T-helper 1 cell treated with Interleukin-12 subunit alpha and Interleukin-12 subunit beta and Interleukin-4 antibody, amounts not matched to agents 30 ng/mL and 1 ng/mL, for 36 hours (primary cell): ENCODE measurements around the gene GNL2. TPM values are rescaled to one million over a fixed set of nuclear protein-coding genes. Genes with fewer than 3 reads are reported as not detected.
"Not testable (repeated sequence)": the region's sequence is repeated elsewhere in the genome, so short reads cannot be mapped to it uniquely, and the experiment has no call there.

Experiments
- intact Hi-C: fragments of 100-400 bp; cut with micrococcal nuclease; formaldehyde crosslinking; loops from one replicate; pipeline ENCODE4 v1.15.1; 2024
- total RNA-seq: library from RNA; stranded (reverse); gene quantifications from 2 replicates; pipeline ENCODE4 v1.2.3, GENCODE V29; 2022

Gene GNL2
- total RNA-seq, 1 donor from 2014 or later: 70.7 TPM

DNA sequence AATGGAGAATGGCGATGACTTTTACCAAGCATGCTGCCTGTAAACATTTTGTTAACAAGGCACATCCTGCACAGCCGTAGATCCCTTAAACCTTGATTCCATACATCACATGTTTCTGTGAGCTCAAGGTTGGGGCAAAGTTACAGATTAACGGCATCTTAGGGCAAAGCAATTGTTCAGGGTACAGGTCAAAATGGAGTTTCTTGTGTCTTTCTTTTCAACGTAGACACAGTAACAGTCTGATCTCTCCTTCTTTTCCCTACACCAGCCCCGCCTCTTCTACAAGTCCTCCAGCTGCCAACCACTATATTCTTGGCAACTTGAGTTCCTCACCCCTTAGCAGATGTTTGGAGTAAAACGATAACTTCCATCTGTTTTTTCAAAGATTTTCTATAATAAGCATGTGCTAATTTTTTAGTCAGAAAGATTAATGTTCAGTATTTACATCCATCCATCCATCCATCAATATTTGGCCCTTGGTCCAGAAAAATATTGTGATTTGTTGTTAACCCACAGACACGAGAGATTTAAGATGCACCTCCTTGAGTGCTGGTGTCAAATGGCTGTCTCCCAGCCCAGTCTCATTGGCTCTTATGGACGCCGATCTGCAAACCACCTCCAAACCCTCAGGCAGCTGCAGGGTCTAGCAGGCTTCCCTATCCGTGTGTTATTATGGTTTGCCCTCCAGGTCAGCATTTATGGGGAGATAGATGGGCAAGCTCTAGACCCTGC, 35.2 kb downstream of the GNL2 start:
- intact Hi-C loops: loop anchor here (1.0 kb wide), 1 partner anchor 122 kb away; no protein-coding TSS in a partner anchor

DNA sequence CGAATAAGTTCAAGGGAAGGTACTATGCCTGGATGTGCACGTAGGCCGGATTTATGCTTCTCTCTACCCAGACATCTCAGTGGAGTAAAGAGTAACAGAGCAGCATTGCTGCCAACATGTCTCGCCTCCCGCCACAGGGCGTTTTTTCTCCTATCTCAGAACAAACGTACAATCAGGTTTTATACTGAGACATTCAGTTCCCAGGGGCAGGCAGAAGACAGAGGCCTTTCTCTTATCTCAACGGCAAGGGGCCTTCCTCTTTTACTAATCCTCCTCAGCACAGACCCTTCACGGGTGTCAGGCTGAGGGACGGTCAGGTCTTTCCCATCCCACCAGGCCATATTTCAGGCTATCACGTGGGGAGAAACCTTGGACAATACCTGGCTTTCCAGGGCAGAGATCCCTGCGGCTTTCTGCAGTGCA, 35.8 kb downstream of the GNL2 start:
- intact Hi-C loops: not testable (repeated sequence)

DNA sequence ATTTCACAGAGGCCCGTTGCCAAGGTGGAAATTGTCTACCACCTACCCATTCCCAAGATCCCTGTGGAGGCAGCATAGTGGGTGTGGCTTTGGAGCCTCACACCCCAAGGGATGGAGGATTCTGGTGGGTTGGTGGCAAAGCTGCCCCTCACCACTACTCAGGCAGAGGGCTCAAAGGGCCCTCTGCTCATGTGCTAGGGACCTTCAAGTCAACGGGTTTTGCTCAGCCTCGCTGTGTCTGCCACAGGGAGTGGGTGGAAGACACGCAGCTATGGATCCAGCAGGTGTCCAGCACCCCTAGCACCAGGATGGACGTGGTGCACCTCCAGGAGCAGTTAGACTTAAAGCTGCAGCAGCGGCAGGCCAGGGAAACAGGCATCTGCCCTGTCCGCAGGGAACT, 36.7 kb downstream of the GNL2 start:
- intact Hi-C loops: no loop called here

DNA sequence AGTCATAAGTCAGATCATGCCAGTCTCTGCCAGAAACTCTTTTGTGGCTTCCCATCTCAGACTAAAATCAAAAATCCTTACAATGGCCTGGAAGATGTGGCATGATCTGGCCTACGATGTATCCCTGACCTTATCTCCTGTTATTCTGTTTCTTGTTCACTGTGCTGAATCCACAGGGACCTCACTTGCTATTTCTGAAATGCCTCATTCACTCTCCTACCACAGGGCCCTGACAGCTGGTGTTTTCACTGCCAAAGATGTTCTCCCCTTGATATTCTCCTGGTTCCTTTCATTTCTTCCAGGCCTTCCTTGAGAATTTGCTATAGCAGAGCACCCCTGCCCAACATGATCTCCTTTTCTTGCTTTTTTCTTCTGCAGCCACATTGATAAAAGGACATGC, 37.3 kb downstream of the GNL2 start:
- intact Hi-C loops: no loop called here

DNA sequence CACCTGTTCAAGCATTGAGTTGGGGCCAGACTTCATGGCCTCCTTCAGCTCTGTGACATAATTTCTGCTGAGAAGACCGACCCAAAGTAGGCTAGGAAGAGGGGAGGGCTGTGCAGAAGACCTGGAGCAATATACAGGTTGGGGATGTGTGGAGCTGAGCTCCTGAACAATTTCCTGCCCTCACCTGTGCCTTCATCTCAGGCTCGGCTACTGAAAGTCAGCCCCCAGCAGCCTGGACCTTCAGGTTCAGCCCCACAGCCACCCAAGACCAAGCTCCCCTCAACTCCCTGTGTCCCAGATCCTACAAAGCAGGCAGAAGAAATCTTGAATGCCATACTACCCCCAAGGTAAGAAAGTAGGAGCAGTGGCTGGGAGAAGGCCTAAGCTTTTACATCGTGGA, 38.3 kb downstream of the GNL2 start:
- intact Hi-C loops: no loop called here

DNA sequence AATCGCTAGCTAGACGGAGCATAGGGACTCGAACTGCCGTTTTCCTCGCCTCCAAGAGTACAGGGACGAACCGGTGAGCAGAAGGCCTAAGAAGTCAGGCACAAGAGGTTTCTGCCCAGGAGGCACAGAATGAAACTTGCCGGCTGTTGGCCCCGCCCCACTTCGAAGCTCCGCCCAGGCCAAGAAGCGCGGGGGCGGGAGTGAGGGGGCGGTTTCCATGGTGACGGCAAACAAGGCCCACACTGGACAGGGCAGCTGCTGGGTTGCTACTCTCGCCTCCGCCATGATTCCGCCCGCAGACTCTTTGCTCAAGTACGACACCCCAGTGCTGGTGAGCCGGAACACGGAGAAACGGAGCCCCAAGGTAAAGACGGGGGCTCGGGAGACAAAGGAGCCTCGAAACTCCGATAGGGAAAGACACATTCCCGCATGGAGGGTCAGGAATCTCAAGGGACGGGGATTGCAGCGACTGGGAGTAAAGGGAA, 39.0 kb downstream of the GNL2 start, which contains the start of gene DNALI1:
DNALI1 (plus strand) TSS at position 229 of the 485 bp plus-strand sequence; CDS start at position 284, 55 bp downstream.
- intact Hi-C loops: no loop called here

DNA sequence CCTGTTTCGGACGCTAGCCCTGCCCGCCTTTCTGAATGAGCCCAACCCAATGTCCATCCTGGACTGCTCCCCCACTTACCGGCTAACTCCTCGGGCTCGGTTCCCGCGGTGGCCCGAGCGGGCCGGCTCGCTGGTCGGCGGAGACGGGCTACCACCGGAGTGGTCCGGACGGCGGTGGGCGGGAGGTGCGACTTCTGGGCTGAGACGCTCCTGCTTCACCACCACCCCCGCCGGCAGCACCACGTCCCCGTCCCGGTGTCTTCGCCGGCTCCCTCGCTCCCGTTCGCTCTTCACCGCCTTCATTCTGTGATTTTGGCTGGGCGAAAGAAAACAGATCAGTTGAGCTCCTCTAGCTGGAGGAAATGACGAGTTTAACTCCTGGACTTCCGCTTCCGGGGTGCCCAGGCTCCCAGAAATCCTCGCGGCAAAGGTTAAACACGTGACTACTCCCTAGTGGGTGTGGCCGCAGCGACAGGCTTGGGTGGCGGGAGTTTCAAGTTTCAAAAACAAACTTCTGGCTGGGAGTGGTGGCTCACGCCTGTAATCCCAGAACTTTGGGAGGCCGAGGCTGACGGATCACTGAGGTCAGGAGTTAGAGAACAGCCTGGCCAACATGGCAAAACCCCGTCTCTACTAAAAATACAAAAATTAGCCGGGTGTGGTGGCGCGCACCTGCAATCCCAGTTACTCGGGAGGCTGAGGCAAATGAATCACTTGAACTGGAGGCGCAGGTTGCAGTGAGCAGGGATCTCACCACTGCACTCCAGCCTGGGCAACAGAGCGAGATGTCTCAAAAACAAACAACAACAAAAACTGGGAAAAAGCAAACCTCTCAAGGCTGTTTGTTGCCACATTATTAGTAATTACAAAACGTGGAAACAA, 41.6 kb downstream of the GNL2 start, which contains the start of gene SNIP1:
SNIP1 (minus strand) TSS at position 367 of the 882 bp plus-strand sequence; CDS start at position 303, 64 bp downstream.
- intact Hi-C loops: loop anchor here (1.0 to 5.0 kb wide), 9 partner anchors 17 to 435 kb away; partner anchors contain the start of genes C1orf122, CDCA8, GNL2 and MEAF6

DNA sequence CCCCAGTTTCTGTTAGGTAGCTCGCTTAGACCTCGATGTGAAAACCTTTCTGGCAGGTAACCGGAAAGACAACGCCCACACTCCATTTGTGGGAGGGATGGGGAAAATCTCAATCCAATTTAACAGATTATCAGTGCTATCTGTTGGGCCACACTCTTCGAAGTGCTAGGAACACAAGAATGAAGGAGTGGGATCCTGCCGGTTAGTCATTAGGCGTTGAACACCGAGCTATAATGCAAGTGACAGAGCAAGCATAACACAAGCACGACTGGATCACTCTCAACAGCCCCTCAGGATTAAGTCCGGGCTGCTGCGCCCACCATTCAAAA, 42.2 kb downstream of the GNL2 start:
- intact Hi-C loops: loop anchor here (5.0 kb wide), 1 partner anchor 101 kb away; no protein-coding TSS in a partner anchor

DNA sequence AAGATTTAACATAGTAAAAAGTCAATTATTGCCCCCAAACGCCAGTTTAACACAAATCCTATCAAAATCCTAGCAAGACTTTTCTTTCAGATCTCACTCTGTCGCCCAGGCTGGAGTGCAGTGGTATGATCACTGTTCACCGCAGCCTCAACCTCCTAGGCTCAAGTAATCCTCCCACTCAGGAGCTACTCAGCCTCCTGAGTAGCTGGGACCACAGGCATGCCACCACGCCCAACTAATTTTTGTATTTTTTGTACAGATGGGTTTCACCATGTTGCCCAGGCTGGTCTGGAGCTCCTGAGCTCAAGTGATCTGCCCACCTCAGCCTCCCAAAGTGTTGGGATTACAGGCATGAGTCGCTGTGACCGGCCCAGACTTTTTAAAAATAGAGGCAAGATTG, 46.4 kb downstream of the GNL2 start:
- intact Hi-C loops: no loop called here

DNA sequence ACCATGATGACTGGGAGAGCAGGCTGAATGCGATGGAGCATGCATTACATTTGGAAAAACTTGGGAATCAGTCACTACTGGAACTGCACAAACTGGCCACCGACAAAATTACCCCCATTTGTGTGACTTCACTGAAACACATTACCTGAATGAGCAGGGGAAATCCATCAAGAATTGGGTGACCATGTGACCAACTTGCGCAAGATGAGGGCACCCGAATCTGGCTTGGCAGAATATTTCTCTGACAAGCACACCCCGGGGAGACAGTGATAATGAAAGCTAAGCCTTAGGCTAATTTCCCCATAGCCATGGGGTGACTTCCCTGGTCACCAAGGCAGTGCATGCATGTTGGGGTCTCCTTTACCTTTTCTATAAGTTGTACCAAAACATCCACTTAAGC, 50.7 kb downstream of the GNL2 start:
- intact Hi-C loops: no loop called here

DNA sequence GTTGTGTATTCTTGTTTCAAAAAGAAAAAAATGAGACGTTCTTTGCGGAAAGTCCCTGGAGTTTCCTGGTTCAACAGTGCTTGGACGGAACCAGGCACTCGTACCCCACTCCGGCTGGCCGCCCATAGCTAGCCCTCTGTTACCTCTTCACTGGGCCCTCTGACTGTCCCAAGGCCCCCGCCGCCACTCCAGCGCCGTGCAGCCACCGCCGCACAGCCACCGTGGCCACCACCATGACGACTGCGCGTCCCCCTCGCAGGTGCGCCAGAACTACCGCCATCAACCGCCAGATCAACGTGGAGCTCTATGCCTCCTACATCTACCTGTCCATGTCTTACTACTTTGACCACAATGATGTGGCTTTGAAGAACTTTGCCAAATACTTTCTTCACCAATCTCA, 51.2 kb downstream of the GNL2 start:
- intact Hi-C loops: no loop called here

DNA sequence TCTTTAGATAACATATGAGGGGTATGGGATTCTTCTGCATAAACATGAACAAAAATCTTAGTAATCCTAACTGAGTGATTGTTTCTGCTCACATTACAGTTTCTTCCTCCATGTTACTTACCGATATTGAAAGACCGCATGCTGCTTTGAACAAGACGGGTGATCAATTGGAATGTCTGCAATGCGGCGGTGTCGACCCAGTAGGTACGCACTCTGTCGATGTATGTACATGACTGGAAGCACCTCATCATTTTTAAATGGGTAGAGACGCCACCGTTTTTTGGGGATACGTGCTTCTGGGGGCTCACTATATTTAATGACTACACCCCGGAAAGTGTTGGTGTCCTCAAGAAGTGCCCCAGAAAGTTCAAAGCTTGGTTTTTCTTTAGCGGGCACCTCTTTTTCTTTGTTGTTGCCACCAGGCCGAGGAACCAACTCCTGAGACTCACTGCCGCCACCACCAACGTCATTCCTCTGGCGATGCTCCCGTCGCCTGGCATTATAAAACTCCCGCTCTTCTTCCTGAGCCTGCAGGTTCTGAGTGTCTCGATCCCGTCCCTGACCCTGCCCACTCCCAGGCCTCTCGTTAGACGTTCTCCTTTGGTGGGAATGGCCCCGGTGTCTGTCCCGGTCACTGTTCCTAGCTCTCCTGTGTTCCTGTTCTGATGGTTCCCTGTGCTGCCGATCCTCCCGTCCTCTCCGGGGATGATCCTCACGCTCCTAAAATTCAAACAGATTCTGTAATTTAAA, 55.5 kb downstream of the GNL2 start:
- intact Hi-C loops: no loop called here

DNA sequence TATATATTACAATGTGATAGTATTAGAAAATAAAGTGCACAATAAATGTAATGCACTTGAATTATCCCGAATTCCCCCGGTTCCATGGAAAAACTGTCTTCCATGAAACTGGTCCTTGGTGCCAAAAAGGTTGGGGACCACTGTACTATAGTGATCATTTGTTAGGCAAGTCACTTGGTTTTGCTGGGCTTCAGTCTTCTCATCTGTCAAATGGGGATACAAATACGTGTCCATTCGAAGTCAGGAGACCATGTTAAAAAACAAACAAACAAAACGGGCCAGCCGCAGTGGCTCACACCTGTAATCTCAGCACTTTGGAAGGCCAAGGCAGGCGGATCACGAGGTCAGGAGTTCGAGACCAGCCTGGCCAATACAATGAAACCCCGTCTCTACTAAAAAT, 56.6 kb downstream of the GNL2 start:
- intact Hi-C loops: not testable (repeated sequence)

DNA sequence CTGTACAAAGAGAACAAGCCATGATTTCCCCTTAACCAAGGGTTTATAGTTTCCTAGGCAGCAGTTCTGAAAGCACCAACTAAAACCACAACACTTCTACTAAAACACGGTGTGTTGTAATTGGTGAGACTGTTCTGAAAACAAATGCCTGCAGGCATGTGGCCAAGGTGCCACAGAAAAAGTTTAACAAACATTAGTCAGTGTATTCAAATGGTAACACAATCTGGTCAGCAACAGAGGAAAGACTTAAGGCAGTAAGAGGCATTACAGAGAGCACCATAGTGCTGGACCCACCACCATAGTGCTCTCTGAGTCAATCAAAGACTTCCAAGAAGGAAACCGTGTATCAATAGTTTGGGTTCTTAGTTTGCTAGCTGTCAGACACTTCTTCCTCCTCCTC, 58.4 kb downstream of the GNL2 start:
- intact Hi-C loops: no loop called here

DNA sequence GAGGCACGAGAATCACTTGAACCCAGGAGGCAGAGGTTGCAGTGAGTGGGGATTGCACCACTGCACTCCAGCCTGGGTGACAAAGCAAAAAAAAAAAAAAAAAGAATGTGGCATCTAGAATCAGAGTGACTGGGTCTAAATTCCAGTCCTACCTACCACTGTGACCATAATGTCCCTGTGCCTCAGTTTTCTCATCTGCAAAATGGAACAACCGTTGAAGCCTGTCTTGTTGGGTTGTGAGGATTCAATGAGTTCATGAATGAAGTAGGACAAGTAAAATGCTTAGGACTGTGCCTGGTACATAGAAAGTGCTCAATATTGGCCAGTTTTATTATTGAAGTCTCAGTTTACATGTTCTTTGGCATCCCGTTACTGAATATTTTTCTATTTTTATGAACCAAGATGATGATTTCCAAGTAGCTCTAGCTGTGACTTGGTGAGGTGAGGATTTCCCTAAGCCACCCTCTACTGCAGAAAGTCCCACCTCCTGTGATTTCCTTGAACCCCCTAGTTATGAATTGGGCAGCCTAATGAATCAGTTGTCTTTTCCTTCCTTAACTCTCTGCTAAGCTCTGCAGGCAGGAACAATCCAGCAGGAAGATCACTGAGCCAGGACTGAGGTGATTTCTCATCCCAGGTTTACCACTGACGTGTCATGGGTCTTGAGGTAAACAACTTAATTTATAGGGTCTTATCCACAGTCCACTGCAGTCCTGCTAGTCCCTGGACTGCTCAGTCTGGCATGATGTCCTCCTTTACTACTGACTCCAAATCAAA, 62.2 kb downstream of the GNL2 start:
- intact Hi-C loops: no loop called here

DNA sequence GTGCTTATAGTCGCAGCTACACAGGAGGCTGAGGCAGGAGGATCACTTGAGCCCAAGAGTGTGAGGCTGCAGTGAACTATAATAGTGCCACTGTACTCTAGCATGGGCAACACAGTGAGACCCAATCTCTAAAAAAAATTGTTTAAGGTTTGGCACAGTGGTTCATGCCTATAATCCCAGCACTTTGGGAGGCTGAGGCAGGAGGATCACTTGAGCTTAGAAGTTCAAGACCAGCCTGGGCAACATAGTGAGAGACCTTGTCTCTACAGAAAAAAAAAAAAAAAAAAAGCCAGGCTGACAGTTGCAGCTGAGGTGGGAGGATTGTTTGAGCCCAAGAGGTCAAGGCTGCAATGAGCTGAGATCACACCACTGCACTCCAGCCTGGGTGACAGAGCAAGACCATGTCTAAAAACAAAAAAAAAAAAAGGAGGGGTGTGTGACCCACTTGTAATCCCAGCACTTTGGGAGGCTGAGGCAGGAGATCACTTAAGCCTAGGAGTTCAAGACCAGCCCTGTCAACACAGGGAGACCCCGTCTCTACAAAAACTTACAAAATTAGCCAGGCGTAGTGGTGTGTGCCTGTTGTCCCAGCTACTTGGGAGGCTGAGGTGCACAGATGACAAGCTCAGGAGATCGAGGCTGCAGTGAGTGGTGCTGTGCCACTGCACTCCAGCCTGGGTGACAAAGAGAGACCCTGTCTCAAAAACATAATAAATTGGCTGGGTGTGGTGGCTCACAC, 63.1 kb downstream of the GNL2 start:
- intact Hi-C loops: not testable (repeated sequence)

DNA sequence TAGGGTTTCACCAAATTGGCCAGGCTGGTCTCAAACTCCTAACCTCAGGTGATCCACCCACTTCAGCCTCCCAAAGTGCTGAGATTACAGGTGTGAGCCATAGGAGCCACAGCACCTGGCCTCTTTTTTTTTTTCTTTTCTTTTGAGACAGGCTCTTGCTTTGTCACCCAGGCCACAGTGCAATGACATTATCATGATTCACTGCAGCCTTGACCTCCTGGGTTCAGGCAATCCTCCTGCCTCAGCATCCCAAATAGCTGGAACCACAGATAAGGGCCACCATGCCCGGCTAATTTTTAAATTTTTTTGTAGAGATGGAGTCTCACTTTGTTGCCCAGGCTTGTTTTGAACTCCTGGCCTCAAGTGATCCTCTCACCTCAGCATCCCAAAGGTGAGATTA, 65.8 kb downstream of the GNL2 start:
- intact Hi-C loops: not testable (repeated sequence)

DNA sequence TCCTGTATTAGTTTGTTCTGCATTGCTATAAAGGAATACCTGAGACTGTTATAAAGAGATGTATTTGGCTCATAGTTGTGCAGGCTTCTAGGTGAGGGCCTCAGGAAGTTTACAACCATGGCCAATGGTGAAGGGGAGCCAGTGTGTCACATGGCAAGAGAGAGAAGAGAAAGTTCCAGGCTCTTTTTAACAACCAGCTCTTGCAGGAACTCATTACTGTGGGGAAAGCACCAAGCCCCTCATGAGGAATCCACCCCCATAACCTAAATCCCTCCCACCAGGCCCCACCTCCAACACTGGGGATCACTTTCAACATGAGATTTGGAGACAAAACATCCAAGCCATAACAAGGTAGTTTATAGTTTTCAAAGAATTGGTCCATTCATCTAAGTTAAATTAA, 76.1 kb downstream of the GNL2 start:
- intact Hi-C loops: no loop called here

DNA sequence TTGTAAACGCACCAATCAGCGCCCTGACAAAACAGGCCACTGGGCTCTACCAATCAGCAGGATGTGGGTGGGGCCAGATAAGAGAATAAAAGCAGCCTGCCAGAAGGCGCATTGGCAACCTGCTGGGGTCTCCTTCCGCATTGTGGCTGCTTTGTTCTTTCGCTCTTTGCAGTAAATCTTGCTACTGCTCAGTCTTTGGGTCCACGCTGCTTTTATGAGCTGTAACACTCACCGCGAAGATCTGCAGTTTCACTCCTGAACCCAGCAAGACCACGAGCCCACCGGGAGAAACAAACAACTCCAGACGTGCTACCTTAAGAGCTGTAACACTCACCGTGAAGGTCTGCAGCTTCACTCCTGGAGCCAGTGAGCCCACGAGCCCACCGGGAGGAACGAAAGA, 76.8 kb downstream of the GNL2 start:
- intact Hi-C loops: not testable (repeated sequence)

DNA sequence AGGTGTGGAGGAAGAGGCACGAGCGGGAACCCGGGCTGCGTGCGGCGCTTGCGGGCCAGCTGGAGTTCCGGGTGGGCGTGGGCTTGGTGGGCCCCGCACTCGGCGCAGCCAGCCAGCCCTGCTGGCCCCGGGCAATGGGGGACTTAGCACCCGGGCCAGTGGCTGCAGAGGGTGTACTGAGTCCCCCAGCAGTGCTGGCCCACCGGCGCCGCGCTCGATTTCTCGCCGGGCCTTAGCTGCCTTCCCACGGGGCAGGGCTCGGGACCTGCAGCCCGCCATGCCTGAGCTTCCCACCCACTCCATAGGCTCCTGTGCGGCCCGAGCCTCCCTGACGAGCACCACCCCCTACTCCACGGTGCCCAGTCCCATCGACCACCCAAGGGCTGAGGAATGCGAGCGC, 77.5 kb downstream of the GNL2 start:
- intact Hi-C loops: not testable (repeated sequence)
